CD8-positive, alpha-beta memory T cell (primary cell): ENCODE results near the gene LRRC26. TPM values are rescaled to one million over a fixed set of nuclear protein-coding genes. Genes with fewer than 3 reads are reported as not detected.

ENCODE experiments used
- CTCF ChIA-PET: fragments of 350-600 bp; sonication (Branson Sonifier 250); formaldehyde crosslinking; loops from one replicate; lab custom pipeline; 2021; ENCODE audit warnings: antibody characterized with exemption; lab: Charles Lee
- POLR2A ChIA-PET: fragments of 350-600 bp; sonication (Branson Sonifier 250); formaldehyde crosslinking; loops from one replicate; lab custom pipeline; 2021; ENCODE audit warnings: antibody characterized with exemption; lab: Charles Lee
- DNase-seq, 5 donors: peaks; one replicate each; pipeline versions ENCODE4 v3.0.0 to v3.0.0-alpha.2; 2020 to 2022; ENCODE audit warnings: mixed read lengths in 1 of 5
- H3K27ac ChIP-seq: one replicate; pipeline ENCODE4 v1.7.0; 2013; ENCODE audit warnings: low read depth, mild to moderate bottlenecking, low read length, moderate library complexity
- H3K27me3 ChIP-seq: 2 replicates; pipeline ENCODE4 v1.7.0; 2013; ENCODE audit warnings: low read length, mild to moderate bottlenecking; ENCODE audit not compliant: insufficient read depth, poor library complexity, severe bottlenecking
- H3K36me3 ChIP-seq: 2 replicates; pipeline ENCODE4 v1.7.0; 2013; ENCODE audit warnings: mild to moderate bottlenecking, low read length, moderate library complexity; ENCODE audit not compliant: insufficient read depth
- H3K4me1 ChIP-seq: 2 replicates; pipeline ENCODE4 v1.7.0; 2013; ENCODE audit warnings: mild to moderate bottlenecking, low read length, moderate library complexity; ENCODE audit not compliant: insufficient read depth
- H3K4me3 ChIP-seq: 2 replicates; pipeline ENCODE4 v1.7.0; 2013; ENCODE audit warnings: mild to moderate bottlenecking, low read length
- H3K9me3 ChIP-seq: 2 replicates; pipeline ENCODE4 v1.7.0; 2013; ENCODE audit warnings: mild to moderate bottlenecking, low read length
- H3K27ac Mint-ChIP-seq, 8 donors: one replicate each; pipeline ENCODE4 v1.8.0; 2020 to 2021; ENCODE audit warnings: mixed read lengths in 8 of 8, mild to moderate bottlenecking in 6 of 8, inconsistent platforms in 3 of 8, moderate library complexity in 3 of 8
- H3K27me3 Mint-ChIP-seq, 2 donors: one replicate each; pipeline ENCODE4 v1.8.0; 2020 to 2021; ENCODE audit warnings: mixed read lengths in 2 of 2, mild to moderate bottlenecking in 1 of 2, moderate library complexity in 1 of 2
- H3K36me3 Mint-ChIP-seq, 3 donors: one replicate each; pipeline ENCODE4 v1.8.0; 2020 to 2021; ENCODE audit warnings: mixed read lengths in 3 of 3, inconsistent platforms in 1 of 3, mild to moderate bottlenecking in 1 of 3
- H3K4me1 Mint-ChIP-seq, 3 donors: one replicate each; pipeline ENCODE4 v1.8.0; 2020 to 2021; ENCODE audit warnings: mixed read lengths in 3 of 3, inconsistent platforms in 1 of 3, mild to moderate bottlenecking in 1 of 3
- H3K4me3 Mint-ChIP-seq, 7 donors: one replicate each; pipeline ENCODE4 v1.8.0; 2020 to 2021; ENCODE audit warnings: mixed read lengths in 7 of 7, mild to moderate bottlenecking in 6 of 7, moderate library complexity in 4 of 7, inconsistent platforms in 2 of 7
- H3K9me3 Mint-ChIP-seq, 5 donors: one replicate each; pipeline ENCODE4 v1.8.0; 2020 to 2022; ENCODE audit warnings: mixed read lengths in 5 of 5, mild to moderate bottlenecking in 3 of 5, moderate library complexity in 2 of 5, inconsistent platforms in 1 of 5
- polyA plus RNA-seq: library from polyadenylated mRNA; unstranded; fragments of 300-500 nt; fragmentation: Illumina TruSeq; gene quantifications from one replicate; pipeline ENCODE4 v1.2.3, GENCODE V29; 2021
- total RNA-seq, 2 experiments: library from RNA; stranded (reverse); gene quantifications; one replicate each; pipeline ENCODE4 v1.2.3, GENCODE V29; 2021

Gene LRRC26
- total and polyA plus RNA-seq, 3 experiments from 2014 or later = not detected

GRCh38 chr9:137161558-137162486 lies 8.0 kb downstream of the LRRC26 start:
- Histone ChIP-seq H3K9me3 (no peaks in the 10 kb centered on the region), H3K27me3 (peaks cover 34% of the 10 kb centered on the region), H3K4me3 (no peak overlapping the region), H3K27ac (no peak overlapping the region), H3K4me1 (peaks cover 13% of the 10 kb centered on the region), H3K36me3 (no peaks in the 10 kb centered on the region)
- Mint-ChIP-seq H3K27me3 (peaks cover 36 to 45% of the 10 kb centered on the region in 2 donors), H3K9me3 (peaks cover 0 to 2% (median 0%) of the 10 kb centered on the region in 5 donors), H3K4me1 (peaks cover 0 to 30% (median 14%) of the 10 kb centered on the region in 3 donors), H3K4me3 (no peak overlapping the region), H3K27ac (no peak overlapping the region), H3K36me3 (no peaks in the 10 kb centered on the region)
- POLR2A ChIA-PET = no interaction called here
- CTCF ChIA-PET = no interaction called here
- DNase-seq = no peak

DNA sequence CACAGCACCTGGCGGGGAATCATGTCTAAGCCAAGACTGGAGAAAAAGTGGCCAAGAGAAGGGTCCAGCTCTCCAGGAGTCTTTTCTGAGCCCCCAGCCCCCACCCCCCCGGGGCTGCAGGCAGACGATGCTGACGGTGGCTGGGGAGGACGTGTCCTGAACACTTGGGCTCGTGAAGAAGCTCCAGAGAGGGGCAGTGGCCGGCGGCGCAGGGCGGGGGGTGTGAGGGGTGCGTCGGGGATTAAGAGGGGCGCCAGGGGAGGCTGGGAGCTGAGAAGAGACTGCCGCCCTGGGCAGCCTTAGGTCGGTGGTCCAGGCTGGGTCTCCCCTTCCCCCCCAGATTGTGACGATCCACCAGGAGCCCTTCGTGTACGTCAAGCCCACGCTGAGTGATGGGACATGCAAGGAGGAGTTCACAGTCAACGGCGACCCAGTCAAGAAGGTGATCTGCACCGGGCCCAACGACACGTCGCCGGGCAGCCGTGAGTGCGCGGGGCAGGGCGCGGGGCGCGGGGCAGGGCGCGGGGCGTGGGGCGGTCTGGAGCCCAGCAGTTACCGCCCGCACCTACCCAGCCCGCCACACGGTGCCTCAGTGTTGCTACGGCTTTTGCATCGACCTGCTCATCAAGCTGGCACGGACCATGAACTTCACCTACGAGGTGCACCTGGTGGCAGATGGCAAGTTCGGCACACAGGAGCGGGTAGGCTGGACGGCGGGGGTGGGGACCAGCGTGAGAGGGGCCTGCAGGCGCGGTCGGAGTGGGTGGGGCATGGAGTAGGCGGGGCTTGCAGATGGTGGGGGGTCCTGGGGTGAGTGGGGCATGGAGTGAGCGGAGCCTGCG lies 8.9 kb downstream of the LRRC26 start:
- H3K36me3 Mint-ChIP-seq = no peaks in the 10 kb centered on the region

GRCh38 chr9:137160054-137160425 lies 9.8 kb downstream of the LRRC26 start:
- no peaks in the 10 kb centered on the region for H3K9me3 ChIP-seq

More for the DNA sequence above, 8.9 kb downstream of the LRRC26 start:
- POLR2A ChIA-PET = no interaction called here
- Histone ChIP-seq H3K9me3 (no peaks in the 10 kb centered on the region), H3K4me3 (no peak overlapping the region), H3K27me3 (peaks cover 25% of the 10 kb centered on the region), H3K27ac (no peak overlapping the region), H3K4me1 (peaks cover 13% of the 10 kb centered on the region), H3K36me3 (no peaks in the 10 kb centered on the region)
- DNase-seq = no peak
- Mint-ChIP-seq H3K4me3 (no peak overlapping the region), H3K27me3 (peaks cover 32 to 42% of the 10 kb centered on the region in 2 donors), H3K9me3 (peaks cover 0 to 2% (median 0%) of the 10 kb centered on the region in 5 donors), H3K27ac (no peak overlapping the region), H3K4me1 (peaks cover 0 to 31% (median 14%) of the 10 kb centered on the region in 3 donors)
- CTCF ChIA-PET = no interaction called here

DNA sequence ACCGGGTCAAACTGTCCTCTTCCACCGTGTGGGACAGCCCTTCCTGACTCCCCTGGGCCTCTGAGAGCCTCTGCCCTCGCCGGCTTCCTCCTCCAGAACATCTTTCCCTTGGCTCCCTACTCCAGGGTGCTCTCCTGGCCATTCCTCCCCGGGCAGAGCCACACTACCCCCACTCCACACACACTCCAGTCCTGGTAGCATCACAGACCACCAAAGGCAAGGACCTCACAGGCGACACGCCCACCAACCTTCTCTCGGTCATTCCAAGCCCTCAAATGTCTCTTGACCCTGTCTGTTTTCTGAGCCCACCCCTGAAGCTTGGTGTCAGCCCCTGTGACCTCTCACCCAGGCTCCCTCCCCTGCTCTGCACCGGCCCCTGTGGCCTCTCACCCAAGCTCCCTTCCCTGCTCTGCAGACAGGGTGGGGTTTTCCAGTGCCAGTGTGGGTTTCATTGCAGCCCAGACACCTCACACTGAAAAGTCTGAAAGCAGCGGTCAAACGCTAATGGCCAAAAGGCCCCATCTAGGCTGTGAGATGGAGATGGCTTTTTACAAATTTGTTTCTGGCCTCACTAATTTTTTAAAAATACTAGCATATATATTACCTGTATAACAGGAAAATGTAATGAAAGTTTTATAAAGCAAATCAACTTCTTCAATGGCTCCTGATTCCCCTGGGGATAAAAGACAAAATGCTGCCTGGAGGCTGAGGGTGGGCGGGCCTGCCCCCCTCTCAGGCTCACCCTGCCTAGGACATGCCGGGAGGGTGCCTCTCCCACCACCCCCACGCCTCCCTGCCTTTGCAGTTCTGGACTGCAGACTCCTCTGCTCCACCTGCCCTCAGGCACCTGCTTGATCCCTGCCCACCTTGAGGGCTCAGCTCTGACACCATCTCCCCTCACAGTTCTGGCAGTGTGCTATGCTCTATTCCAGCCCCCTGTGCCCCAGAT lies 10.5 kb downstream of the LRRC26 start:
- CTCF ChIA-PET = no interaction called here
- Histone ChIP-seq H3K36me3 (no peaks in the 10 kb centered on the region), H3K27ac (no peak overlapping the region), H3K27me3 (peaks cover 20% of the 10 kb centered on the region), H3K9me3 (no peaks in the 10 kb centered on the region), H3K4me3 (no peak overlapping the region), H3K4me1 (peaks cover 13% of the 10 kb centered on the region)
- H3K9me3 Mint-ChIP-seq = peaks cover 0 to 2% (median 0%) of the 10 kb centered on the region in 5 donors
- peak overlapping the region in 4 of 7 donors; percentile 11 to 82 (median 18) for H3K4me3 Mint-ChIP-seq
- no peaks in the 10 kb centered on the region for H3K36me3 Mint-ChIP-seq
- no peak for DNase-seq
- peaks cover 0 to 31% (median 15%) of the 10 kb centered on the region in 3 donors for H3K4me1 Mint-ChIP-seq
- POLR2A ChIA-PET = no interaction called here
- peak overlapping the region in 2 of 8 donors; percentile 18 to 58 for H3K27ac Mint-ChIP-seq
- H3K27me3 Mint-ChIP-seq = peaks cover 32 to 43% of the 10 kb centered on the region in 2 donors

More at GRCh38 chr9:137160054-137160425, 9.8 kb downstream of the LRRC26 start:
- no peak overlapping the region for H3K27ac Mint-ChIP-seq
- DNase-seq = no peak
- no peak overlapping the region for H3K27ac ChIP-seq
- H3K27me3 ChIP-seq = peaks cover 24% of the 10 kb centered on the region
- H3K4me3 ChIP-seq = no peak overlapping the region
- H3K4me1 Mint-ChIP-seq = peaks cover 0 to 31% (median 14%) of the 10 kb centered on the region in 3 donors
- peaks cover 13% of the 10 kb centered on the region for H3K4me1 ChIP-seq
- H3K36me3 ChIP-seq = no peaks in the 10 kb centered on the region
- H3K4me3 Mint-ChIP-seq = no peak overlapping the region
- ChIA-PET CTCF (no interaction called here), POLR2A (no interaction called here)
- peaks cover 31 to 39% of the 10 kb centered on the region in 2 donors for H3K27me3 Mint-ChIP-seq
- H3K9me3 Mint-ChIP-seq = peaks cover 0 to 2% (median 0%) of the 10 kb centered on the region in 5 donors
- no peaks in the 10 kb centered on the region for H3K36me3 Mint-ChIP-seq

GRCh38 chr9:137158625-137159024 lies 11.2 kb downstream of the LRRC26 start:
- ChIA-PET CTCF (no interaction called here), POLR2A (no interaction called here)
- peaks cover 0 to 2% (median 0%) of the 10 kb centered on the region in 5 donors for H3K9me3 Mint-ChIP-seq

GRCh38 chr9:137157618-137158415 lies 12.0 kb downstream of the LRRC26 start:
- no peaks in the 10 kb centered on the region for H3K9me3 ChIP-seq
- no peak overlapping the region for H3K4me3 ChIP-seq
- Mint-ChIP-seq H3K9me3 (peaks cover 0 to 2% (median 0%) of the 10 kb centered on the region in 5 donors), H3K36me3 (no peaks in the 10 kb centered on the region), H3K4me1 (peaks cover 0 to 28% (median 15%) of the 10 kb centered on the region in 3 donors), H3K4me3 (peak overlapping the region in 4 of 7 donors; percentile 26 to 49 (median 36)), H3K27me3 (peaks cover 29 to 38% of the 10 kb centered on the region in 2 donors), H3K27ac (no peak overlapping the region)
- DNase-seq = no peak
- H3K27me3 ChIP-seq = peaks cover 19% of the 10 kb centered on the region
- peaks cover 13% of the 10 kb centered on the region for H3K4me1 ChIP-seq
- H3K27ac ChIP-seq = no peak overlapping the region
- POLR2A ChIA-PET = interaction anchor here (1.2 kb wide), 1 partner anchor 28 kb away, joined by 4 read pairs; no protein-coding TSS in a partner anchor
- CTCF ChIA-PET = no interaction called here
- H3K36me3 ChIP-seq = no peaks in the 10 kb centered on the region

More at GRCh38 chr9:137158625-137159024, 11.2 kb downstream of the LRRC26 start:
- no peak overlapping the region for H3K27ac Mint-ChIP-seq
- Histone ChIP-seq H3K9me3 (no peaks in the 10 kb centered on the region), H3K27ac (no peak overlapping the region), H3K36me3 (no peaks in the 10 kb centered on the region), H3K4me3 (no peak overlapping the region), H3K4me1 (peaks cover 13% of the 10 kb centered on the region), H3K27me3 (peaks cover 19% of the 10 kb centered on the region)
- H3K36me3 Mint-ChIP-seq = no peaks in the 10 kb centered on the region
- peaks cover 29 to 42% of the 10 kb centered on the region in 2 donors for H3K27me3 Mint-ChIP-seq
- no peak for DNase-seq
- no peak overlapping the region for H3K4me3 Mint-ChIP-seq
- peaks cover 0 to 31% (median 15%) of the 10 kb centered on the region in 3 donors for H3K4me1 Mint-ChIP-seq
